ENCODE measurements around the gene WDR43.

GRCh38 chr2:28927878-28928277, 33.4 kb downstream of the WDR43 start:
- TF ChIP-seq CTCF (IDR thresholded peaks at IDR 0.05) (no peak), POLR2A (IDR thresholded peaks at IDR 0.05) (no peak)

Measured in thyroid gland (tissue), 4 donors.